GM20000 (cell line): ENCODE measurements around the gene CFAP52.
"Not testable (repeated sequence)": the region's sequence is repeated elsewhere in the genome, so short reads cannot be mapped to it uniquely, and the experiment has no call there.

Experiments used
- DNase-seq: peaks from one replicate; pipeline ENCODE4 v3.0.0; 2012; ENCODE audit warnings: low spot score
- CTCF ChIP-seq: IDR thresholded peaks from 2 replicates; pipeline ENCODE4 v1.5.1; 2012; ENCODE audit warnings: mild to moderate bottlenecking, control low read depth; ENCODE audit errors: extremely low read depth, missing control alignments

Gene CFAP52

GRCh38 chr17:9557161-9557755 lies 19.2 kb upstream of the CFAP52 start:
- DNase-seq, result no peak
- no peak for TF ChIP-seq CTCF

GRCh38 chr17:9557857-9558256 lies 18.6 kb upstream of the CFAP52 start:
- no peak for DNase-seq
- TF ChIP-seq CTCF, result no peak

GRCh38 chr17:9564104-9564503 lies 12.3 kb upstream of the CFAP52 start:
- DNase-seq, result no peak
- no peak for TF ChIP-seq CTCF

GRCh38 chr17:9566067-9566466 lies 10.4 kb upstream of the CFAP52 start:
- no peak for TF ChIP-seq CTCF
- no peak for DNase-seq

GRCh38 chr17:9566739-9567138 lies 9.7 kb upstream of the CFAP52 start:
- not testable (repeated sequence) for DNase-seq

- no peak for DNase-seq
- TF ChIP-seq CTCF, result no peak
Observed at GRCh38 chr17:9568004-9568403, 8.4 kb upstream of the CFAP52 start.

- no peak for DNase-seq
- no peak for TF ChIP-seq CTCF
Observed at GRCh38 chr17:9568957-9569588, 7.4 kb upstream of the CFAP52 start.

- DNase-seq, result no peak
- TF ChIP-seq CTCF, result no peak
Observed at GRCh38 chr17:9571201-9571600, 5.2 kb upstream of the CFAP52 start.
